Measurements from ENCODE around the gene MSRB3. TPM values are rescaled to one million over a fixed set of nuclear protein-coding genes. Genes with fewer than 3 reads are reported as not detected.

The MSRB3 gene
- total RNA-seq, 1 experiment from 2014 or later, result 1.1 TPM

GRCh38 chr12:65372574-65372973 lies 94.1 kb downstream of the MSRB3 start:
- Histone ChIP-seq H3K4ac (ENCODE audit: low read depth, low read length) (no peak overlapping the region), H3K4me2 (ENCODE audit: insufficient read depth, insufficient read length, low read length) (no peak overlapping the region), H3K27me3 (ENCODE audit: insufficient read depth, low read length) (no peaks in the 10 kb centered on the region), H4K8ac (replicated peaks; ENCODE audit: insufficient read length, low read depth, low read length) (no peak overlapping the region), H4K91ac (ENCODE audit: insufficient read length, low read depth, low read length) (no peak overlapping the region), H2AK5ac (ENCODE audit: insufficient read length, low read length) (no peak overlapping the region), H3K18ac (ENCODE audit: insufficient read length, low read depth, low read length) (no peak overlapping the region), H3K9ac (ENCODE audit: extremely low read depth, insufficient read length, low read length) (no peak overlapping the region), H3K9me3 (ENCODE audit: control insufficient read depth, low read depth, low read length) (no peaks in the 10 kb centered on the region), H3K4me1 (ENCODE audit: insufficient read depth, low read length) (no peaks in the 10 kb centered on the region), H3K23ac (ENCODE audit: insufficient read length, low read depth, low read length) (no peak overlapping the region), H3K23me2 (ENCODE audit: insufficient read length, low read depth, low read length, poor library complexity, severe bottlenecking) (no peaks in the 10 kb centered on the region), H2BK5ac (ENCODE audit: insufficient read length, low read length) (no peak overlapping the region), H3K27ac (ENCODE audit: insufficient read length, low read depth, low read length) (no peak overlapping the region), H3K56ac (ENCODE audit: insufficient read length, low read depth, low read length) (no peak overlapping the region), H3K14ac (ENCODE audit: insufficient read depth, low read length) (no peak overlapping the region), H3T11ph (ENCODE audit: low read length) (no peak overlapping the region), H4K5ac (ENCODE audit: insufficient read length, low read depth, low read length) (no peak overlapping the region), H2BK12ac (ENCODE audit: insufficient read length, low read depth, low read length) (no peak overlapping the region), H4K20me1 (ENCODE audit: control insufficient read depth, insufficient read depth, insufficient read length) (no peaks in the 10 kb centered on the region), H3K79me2 (ENCODE audit: insufficient read depth, low read length) (no peaks in the 10 kb centered on the region), H2BK20ac (ENCODE audit: low read depth, low read length, poor library complexity, severe bottlenecking) (no peak overlapping the region), H2BK15ac (ENCODE audit: low read depth, low read length) (no peak overlapping the region), H2AFZ (ENCODE audit: low read length) (no peak overlapping the region), H2BK120ac (ENCODE audit: low read depth, low read length, poor library complexity, severe bottlenecking) (no peak overlapping the region), H3K79me1 (ENCODE audit: insufficient read depth, low read depth, low read length, poor library complexity, severe bottlenecking) (no peaks in the 10 kb centered on the region)
- Mint-ChIP-seq H3K4me3 (no peak overlapping the region), H3K27ac (no peak overlapping the region), H3K4me1 (no peaks in the 10 kb centered on the region), H3K9me3 (no peaks in the 10 kb centered on the region), H3K27me3 (ENCODE audit: low read depth) (no peaks in the 10 kb centered on the region), H3K36me3 (ENCODE audit: insufficient read depth in 1 of 3, low read depth in 3 of 3) (no peaks in the 10 kb centered on the region)
- DNase-seq, result no peak
- no peak for TF ChIP-seq CTCF (conservative IDR thresholded peaks at IDR 0.05)
